ENCODE results near the gene CYBA. TPM values are rescaled to one million over a fixed set of nuclear protein-coding genes. Genes with fewer than 3 reads are reported as not detected.

CYBA gene
- total and polyA plus RNA-seq, 2 of the 13 experiments (the other 11 are each of a cell fraction or from before 2014, with no cell fraction given): 196 to 250 TPM

GRCh38 chr16:88681084-88681680, 30.3 kb upstream of the CYBA start (continued):
- TF ChIP-seq BCLAF1 (IDR thresholded peaks at IDR 0.05) (no peak), CREB3 (CRISPR knock-in tag; IDR thresholded peaks at IDR 0.05) (no peak), CSRNP1 (CRISPR knock-in tag; IDR thresholded peaks at IDR 0.05) (no peak; the same call in 1 of the 2 replicates), HNRNPK (IDR thresholded peaks at IDR 0.05; ENCODE audit: low read depth, low read length, poor library complexity, severe bottlenecking) (no peak), FOXA1 (IDR thresholded peaks at IDR 0.05) (no peak), FOXA1 (CRISPR knock-in tag; IDR thresholded peaks at IDR 0.05) (peak; percentile 26; the same call in 1 of the 2 replicates), SNAPC2 (CRISPR knock-in tag; IDR thresholded peaks at IDR 0.05) (no peak), NPAS2 (CRISPR knock-in tag; IDR thresholded peaks at IDR 0.05; ENCODE audit: borderline replicate concordance) (no peak), ZNF276 (CRISPR knock-in tag; IDR thresholded peaks at IDR 0.05; ENCODE audit: low read depth) (no peak), ZHX2 (IDR thresholded peaks at IDR 0.05; ENCODE audit: low read depth) (no peak), ZHX2 (CRISPR knock-in tag; IDR thresholded peaks at IDR 0.05; ENCODE audit: borderline replicate concordance) (no peak), GRHL1 (CRISPR knock-in tag; conservative IDR thresholded peaks at IDR 0.05) (no peak), ZNF501 (CRISPR knock-in tag; IDR thresholded peaks at IDR 0.05) (no peak), RFXANK (CRISPR knock-in tag; IDR thresholded peaks at IDR 0.05) (no peak)
